WTC11 (cell line): ENCODE data around the gene PDZD7. TPM values are rescaled to one million over a fixed set of nuclear protein-coding genes. Genes with fewer than 3 reads are reported as not detected.

ENCODE experiments used
- ATAC-seq: fragments of 200-7000 bp; cut with Tn5 transposase; 2 replicates; pipeline ENCODE4 v1.10.0; 2021; ENCODE audit warnings: mild to moderate bottlenecking, moderate library complexity
- CTCF ChIA-PET: fragments of 300-600 bp; sonication (Branson Sonifier 250); formaldehyde crosslinking; loops from one replicate; lab custom pipeline; 2021; ENCODE audit warnings: antibody characterized with exemption; lab: Charles Lee
- POLR2A ChIA-PET: fragments of 350-600 bp; sonication (Branson Sonifier 250); formaldehyde crosslinking; loops from one replicate; lab custom pipeline; 2021; ENCODE audit warnings: antibody characterized with exemption; lab: Charles Lee
- DNase-seq: peaks from one replicate; pipeline ENCODE4 v3.0.0; 2021; ENCODE audit warnings: low spot score
- H3K27ac Mint-ChIP-seq: 2 replicates; pipeline ENCODE4 v1.8.0; 2021; ENCODE audit warnings: mixed read lengths
- H3K27me3 Mint-ChIP-seq: 2 replicates; pipeline ENCODE4 v1.8.0; 2021; ENCODE audit warnings: low read depth, mild to moderate bottlenecking, moderate library complexity, mixed read lengths
- H3K36me3 Mint-ChIP-seq: 2 replicates; pipeline ENCODE4 v1.8.0; 2021; ENCODE audit warnings: mixed read lengths
- H3K4me1 Mint-ChIP-seq: 2 replicates; pipeline ENCODE4 v1.8.0; 2022; ENCODE audit warnings: mixed read lengths
- H3K4me3 Mint-ChIP-seq: 2 replicates; pipeline ENCODE4 v1.8.0; 2021; ENCODE audit warnings: mild to moderate bottlenecking, moderate library complexity, mixed read lengths
- H3K9me3 Mint-ChIP-seq: 2 replicates; pipeline ENCODE4 v1.8.0; 2021; ENCODE audit warnings: mixed read lengths
- AFF4 ChIP-seq: sonication (generic); formaldehyde crosslinking; IDR thresholded peaks from 2 replicates; pipeline ENCODE4 v1.8.1; 2023; ENCODE audit warnings: mild to moderate bottlenecking, missing genetic modification reagents, borderline replicate concordance
- CREB1 ChIP-seq: sonication (generic); formaldehyde crosslinking; IDR thresholded peaks from 2 replicates; pipeline ENCODE4 v1.8.0; 2023; ENCODE audit warnings: mild to moderate bottlenecking, missing genetic modification reagents
- ELF4 ChIP-seq: sonication (generic); formaldehyde crosslinking; IDR thresholded peaks from 2 replicates; pipeline ENCODE4 v1.8.1; 2022; ENCODE audit warnings: low read depth, mild to moderate bottlenecking, moderate library complexity, missing genetic modification reagents
- ETV6 ChIP-seq: sonication (generic); formaldehyde crosslinking; IDR thresholded peaks from 2 replicates; pipeline ENCODE4 v1.8.1; 2022; ENCODE audit warnings: mild to moderate bottlenecking, missing genetic modification reagents
- GABPB1 ChIP-seq: sonication (generic); formaldehyde crosslinking; IDR thresholded peaks from 2 replicates; pipeline ENCODE4 v1.8.1; 2023; ENCODE audit warnings: mild to moderate bottlenecking, missing genetic modification reagents
- GTF2I ChIP-seq: fragments of 250-450 bp; sonication (Bioruptor Pico); conservative IDR thresholded peaks from 2 replicates; pipeline ENCODE4 v1.4.0; 2021; ENCODE audit warnings: mild to moderate bottlenecking
- MXD4 ChIP-seq: fragments of 250-450 bp; sonication (Bioruptor Pico); IDR thresholded peaks from 2 replicates; pipeline ENCODE4 v1.8.0; 2021; ENCODE audit warnings: mild to moderate bottlenecking, moderate library complexity, borderline replicate concordance
- TEAD1 ChIP-seq: sonication (generic); formaldehyde crosslinking; IDR thresholded peaks from 2 replicates; pipeline ENCODE4 v1.8.0; 2022; ENCODE audit warnings: mild to moderate bottlenecking, missing genetic modification reagents
- TEAD4 ChIP-seq: sonication (generic); formaldehyde crosslinking; IDR thresholded peaks from 2 replicates; pipeline ENCODE4 v1.8.0; 2022; ENCODE audit warnings: mild to moderate bottlenecking, missing genetic modification reagents
- ZSCAN18 ChIP-seq: fragments of 250-450 bp; sonication (Bioruptor Pico); IDR thresholded peaks from 2 replicates; pipeline ENCODE4 v2.1.2; 2022; ENCODE audit warnings: mild to moderate bottlenecking, moderate library complexity
- total RNA-seq: library from RNA; stranded (reverse); gene quantifications from 3 replicates; pipeline ENCODE4 v1.2.3, GENCODE V29; 2021
- TF ChIP-seq, protein P1 (sequence below): sonication (generic); formaldehyde crosslinking; IDR thresholded peaks from 2 replicates; pipeline ENCODE4 v1.8.0; 2022; ENCODE audit warnings: mild to moderate bottlenecking, missing genetic modification reagents
- TF ChIP-seq, protein P2 (sequence below): fragments of 200-600 bp; IDR thresholded peaks from 2 replicates; pipeline ENCODE4 v1.8.0; 2022; ENCODE audit warnings: antibody characterized with exemption
- TF ChIP-seq, protein P3 (sequence below): fragments of 250-450 bp; sonication (Bioruptor Pico); IDR thresholded peaks from 2 replicates; pipeline ENCODE4 v1.9.0; 2021; ENCODE audit warnings: mild to moderate bottlenecking
- TF ChIP-seq, protein P4 (sequence below): sonication (generic); formaldehyde crosslinking; IDR thresholded peaks from 2 replicates; pipeline ENCODE4 v1.8.0; 2023; ENCODE audit warnings: missing genetic modification reagents, mild to moderate bottlenecking, borderline replicate concordance
- TF ChIP-seq, protein P5 (sequence below): sonication (generic); formaldehyde crosslinking; IDR thresholded peaks from 2 replicates; pipeline ENCODE4 v1.8.0; 2022; ENCODE audit warnings: missing genetic modification reagents
- TF ChIP-seq, protein P6 (sequence below): sonication (generic); formaldehyde crosslinking; IDR thresholded peaks from 2 replicates; pipeline ENCODE4 v1.8.0; 2022; ENCODE audit warnings: mild to moderate bottlenecking, missing genetic modification reagents

The PDZD7 gene
- total RNA-seq, 1 experiment from 2014 or later = 2.6 TPM

DNA sequence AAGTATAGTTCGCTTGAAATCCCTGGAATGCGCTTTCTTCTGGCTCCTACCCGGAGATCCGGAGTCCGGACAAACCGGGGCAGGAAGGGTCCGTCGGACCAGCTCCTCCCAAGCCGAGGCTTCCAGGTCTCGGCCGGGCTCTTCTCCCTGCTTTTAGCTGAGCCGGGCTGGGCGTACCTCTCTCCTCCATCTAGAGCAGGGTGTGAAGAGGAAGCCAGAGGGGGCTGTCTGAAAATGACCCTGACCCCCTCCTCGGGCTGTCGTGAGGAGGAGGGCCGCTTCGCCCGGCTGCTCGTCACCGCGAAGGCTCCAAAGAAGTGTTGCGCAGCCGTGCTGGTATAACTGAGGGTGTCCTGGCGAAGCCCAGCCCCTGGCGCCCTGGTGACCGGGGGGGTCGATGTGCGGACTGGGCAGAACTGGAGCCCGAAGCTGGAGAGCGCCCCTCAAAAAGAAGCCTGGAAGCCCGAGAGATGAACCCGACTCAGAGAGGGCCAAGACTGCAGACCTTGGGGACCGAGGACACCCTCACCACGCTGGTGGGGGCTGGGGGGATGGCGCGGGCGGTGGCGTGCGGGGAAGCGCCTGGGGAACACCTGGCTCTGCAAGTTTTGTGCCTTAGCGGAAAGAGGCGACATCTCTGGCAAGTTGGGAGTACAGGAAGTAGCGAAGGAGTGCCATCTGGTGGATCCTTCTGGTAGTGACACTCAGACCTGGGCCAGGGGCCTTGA is 36.6 kb upstream of the PDZD7 start:
- no peaks in the 10 kb centered on the region for H3K36me3 Mint-ChIP-seq
- TF ChIP-seq, protein P1, sequence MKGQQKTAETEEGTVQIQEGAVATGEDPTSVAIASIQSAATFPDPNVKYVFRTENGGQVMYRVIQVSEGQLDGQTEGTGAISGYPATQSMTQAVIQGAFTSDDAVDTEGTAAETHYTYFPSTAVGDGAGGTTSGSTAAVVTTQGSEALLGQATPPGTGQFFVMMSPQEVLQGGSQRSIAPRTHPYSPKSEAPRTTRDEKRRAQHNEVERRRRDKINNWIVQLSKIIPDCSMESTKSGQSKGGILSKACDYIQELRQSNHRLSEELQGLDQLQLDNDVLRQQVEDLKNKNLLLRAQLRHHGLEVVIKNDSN = 0 out of 2 replicates have a peak, but pooled peaks have one; percentile 31
- peak; percentile 43; the same call in 1 of the 2 replicates for TF ChIP-seq ETV6 (CRISPR knock-in tag)
- no peak for TF ChIP-seq ELF4 (CRISPR knock-in tag)
- no peak for TF ChIP-seq CREB1 (CRISPR knock-in tag)
- TF ChIP-seq, protein P2, sequence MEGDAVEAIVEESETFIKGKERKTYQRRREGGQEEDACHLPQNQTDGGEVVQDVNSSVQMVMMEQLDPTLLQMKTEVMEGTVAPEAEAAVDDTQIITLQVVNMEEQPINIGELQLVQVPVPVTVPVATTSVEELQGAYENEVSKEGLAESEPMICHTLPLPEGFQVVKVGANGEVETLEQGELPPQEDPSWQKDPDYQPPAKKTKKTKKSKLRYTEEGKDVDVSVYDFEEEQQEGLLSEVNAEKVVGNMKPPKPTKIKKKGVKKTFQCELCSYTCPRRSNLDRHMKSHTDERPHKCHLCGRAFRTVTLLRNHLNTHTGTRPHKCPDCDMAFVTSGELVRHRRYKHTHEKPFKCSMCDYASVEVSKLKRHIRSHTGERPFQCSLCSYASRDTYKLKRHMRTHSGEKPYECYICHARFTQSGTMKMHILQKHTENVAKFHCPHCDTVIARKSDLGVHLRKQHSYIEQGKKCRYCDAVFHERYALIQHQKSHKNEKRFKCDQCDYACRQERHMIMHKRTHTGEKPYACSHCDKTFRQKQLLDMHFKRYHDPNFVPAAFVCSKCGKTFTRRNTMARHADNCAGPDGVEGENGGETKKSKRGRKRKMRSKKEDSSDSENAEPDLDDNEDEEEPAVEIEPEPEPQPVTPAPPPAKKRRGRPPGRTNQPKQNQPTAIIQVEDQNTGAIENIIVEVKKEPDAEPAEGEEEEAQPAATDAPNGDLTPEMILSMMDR = peak; percentile 68
- TF ChIP-seq, protein P3, sequence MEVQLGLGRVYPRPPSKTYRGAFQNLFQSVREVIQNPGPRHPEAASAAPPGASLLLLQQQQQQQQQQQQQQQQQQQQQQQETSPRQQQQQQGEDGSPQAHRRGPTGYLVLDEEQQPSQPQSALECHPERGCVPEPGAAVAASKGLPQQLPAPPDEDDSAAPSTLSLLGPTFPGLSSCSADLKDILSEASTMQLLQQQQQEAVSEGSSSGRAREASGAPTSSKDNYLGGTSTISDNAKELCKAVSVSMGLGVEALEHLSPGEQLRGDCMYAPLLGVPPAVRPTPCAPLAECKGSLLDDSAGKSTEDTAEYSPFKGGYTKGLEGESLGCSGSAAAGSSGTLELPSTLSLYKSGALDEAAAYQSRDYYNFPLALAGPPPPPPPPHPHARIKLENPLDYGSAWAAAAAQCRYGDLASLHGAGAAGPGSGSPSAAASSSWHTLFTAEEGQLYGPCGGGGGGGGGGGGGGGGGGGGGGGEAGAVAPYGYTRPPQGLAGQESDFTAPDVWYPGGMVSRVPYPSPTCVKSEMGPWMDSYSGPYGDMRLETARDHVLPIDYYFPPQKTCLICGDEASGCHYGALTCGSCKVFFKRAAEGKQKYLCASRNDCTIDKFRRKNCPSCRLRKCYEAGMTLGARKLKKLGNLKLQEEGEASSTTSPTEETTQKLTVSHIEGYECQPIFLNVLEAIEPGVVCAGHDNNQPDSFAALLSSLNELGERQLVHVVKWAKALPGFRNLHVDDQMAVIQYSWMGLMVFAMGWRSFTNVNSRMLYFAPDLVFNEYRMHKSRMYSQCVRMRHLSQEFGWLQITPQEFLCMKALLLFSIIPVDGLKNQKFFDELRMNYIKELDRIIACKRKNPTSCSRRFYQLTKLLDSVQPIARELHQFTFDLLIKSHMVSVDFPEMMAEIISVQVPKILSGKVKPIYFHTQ (CRISPR knock-in tag) = no peak
- no peak for TF ChIP-seq MXD4 (CRISPR knock-in tag)
- TF ChIP-seq, protein P4, sequence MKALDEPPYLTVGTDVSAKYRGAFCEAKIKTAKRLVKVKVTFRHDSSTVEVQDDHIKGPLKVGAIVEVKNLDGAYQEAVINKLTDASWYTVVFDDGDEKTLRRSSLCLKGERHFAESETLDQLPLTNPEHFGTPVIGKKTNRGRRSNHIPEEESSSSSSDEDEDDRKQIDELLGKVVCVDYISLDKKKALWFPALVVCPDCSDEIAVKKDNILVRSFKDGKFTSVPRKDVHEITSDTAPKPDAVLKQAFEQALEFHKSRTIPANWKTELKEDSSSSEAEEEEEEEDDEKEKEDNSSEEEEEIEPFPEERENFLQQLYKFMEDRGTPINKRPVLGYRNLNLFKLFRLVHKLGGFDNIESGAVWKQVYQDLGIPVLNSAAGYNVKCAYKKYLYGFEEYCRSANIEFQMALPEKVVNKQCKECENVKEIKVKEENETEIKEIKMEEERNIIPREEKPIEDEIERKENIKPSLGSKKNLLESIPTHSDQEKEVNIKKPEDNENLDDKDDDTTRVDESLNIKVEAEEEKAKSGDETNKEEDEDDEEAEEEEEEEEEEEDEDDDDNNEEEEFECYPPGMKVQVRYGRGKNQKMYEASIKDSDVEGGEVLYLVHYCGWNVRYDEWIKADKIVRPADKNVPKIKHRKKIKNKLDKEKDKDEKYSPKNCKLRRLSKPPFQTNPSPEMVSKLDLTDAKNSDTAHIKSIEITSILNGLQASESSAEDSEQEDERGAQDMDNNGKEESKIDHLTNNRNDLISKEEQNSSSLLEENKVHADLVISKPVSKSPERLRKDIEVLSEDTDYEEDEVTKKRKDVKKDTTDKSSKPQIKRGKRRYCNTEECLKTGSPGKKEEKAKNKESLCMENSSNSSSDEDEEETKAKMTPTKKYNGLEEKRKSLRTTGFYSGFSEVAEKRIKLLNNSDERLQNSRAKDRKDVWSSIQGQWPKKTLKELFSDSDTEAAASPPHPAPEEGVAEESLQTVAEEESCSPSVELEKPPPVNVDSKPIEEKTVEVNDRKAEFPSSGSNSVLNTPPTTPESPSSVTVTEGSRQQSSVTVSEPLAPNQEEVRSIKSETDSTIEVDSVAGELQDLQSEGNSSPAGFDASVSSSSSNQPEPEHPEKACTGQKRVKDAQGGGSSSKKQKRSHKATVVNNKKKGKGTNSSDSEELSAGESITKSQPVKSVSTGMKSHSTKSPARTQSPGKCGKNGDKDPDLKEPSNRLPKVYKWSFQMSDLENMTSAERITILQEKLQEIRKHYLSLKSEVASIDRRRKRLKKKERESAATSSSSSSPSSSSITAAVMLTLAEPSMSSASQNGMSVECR = 0 out of 2 replicates have a peak, but pooled peaks have one; percentile 67
- TF ChIP-seq, protein P5, sequence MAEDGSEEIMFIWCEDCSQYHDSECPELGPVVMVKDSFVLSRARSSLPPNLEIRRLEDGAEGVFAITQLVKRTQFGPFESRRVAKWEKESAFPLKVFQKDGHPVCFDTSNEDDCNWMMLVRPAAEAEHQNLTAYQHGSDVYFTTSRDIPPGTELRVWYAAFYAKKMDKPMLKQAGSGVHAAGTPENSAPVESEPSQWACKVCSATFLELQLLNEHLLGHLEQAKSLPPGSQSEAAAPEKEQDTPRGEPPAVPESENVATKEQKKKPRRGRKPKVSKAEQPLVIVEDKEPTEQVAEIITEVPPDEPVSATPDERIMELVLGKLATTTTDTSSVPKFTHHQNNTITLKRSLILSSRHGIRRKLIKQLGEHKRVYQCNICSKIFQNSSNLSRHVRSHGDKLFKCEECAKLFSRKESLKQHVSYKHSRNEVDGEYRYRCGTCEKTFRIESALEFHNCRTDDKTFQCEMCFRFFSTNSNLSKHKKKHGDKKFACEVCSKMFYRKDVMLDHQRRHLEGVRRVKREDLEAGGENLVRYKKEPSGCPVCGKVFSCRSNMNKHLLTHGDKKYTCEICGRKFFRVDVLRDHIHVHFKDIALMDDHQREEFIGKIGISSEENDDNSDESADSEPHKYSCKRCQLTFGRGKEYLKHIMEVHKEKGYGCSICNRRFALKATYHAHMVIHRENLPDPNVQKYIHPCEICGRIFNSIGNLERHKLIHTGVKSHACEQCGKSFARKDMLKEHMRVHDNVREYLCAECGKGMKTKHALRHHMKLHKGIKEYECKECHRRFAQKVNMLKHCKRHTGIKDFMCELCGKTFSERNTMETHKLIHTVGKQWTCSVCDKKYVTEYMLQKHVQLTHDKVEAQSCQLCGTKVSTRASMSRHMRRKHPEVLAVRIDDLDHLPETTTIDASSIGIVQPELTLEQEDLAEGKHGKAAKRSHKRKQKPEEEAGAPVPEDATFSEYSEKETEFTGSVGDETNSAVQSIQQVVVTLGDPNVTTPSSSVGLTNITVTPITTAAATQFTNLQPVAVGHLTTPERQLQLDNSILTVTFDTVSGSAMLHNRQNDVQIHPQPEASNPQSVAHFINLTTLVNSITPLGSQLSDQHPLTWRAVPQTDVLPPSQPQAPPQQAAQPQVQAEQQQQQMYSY (CRISPR knock-in tag) = peak; percentile 64
- TF ChIP-seq TEAD4 (CRISPR knock-in tag) = 0 out of 2 replicates have a peak, but pooled peaks have one; percentile 40
- TF ChIP-seq TEAD1 (CRISPR knock-in tag) = peak; percentile 52; the same call in 1 of the 2 replicates
- TF ChIP-seq ZSCAN18 = no peak
- TF ChIP-seq, protein P6, sequence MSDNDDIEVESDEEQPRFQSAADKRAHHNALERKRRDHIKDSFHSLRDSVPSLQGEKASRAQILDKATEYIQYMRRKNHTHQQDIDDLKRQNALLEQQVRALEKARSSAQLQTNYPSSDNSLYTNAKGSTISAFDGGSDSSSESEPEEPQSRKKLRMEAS (CRISPR knock-in tag) = peak; percentile 54; the same call in 1 of the 2 replicates
- TF ChIP-seq GTF2I (CRISPR knock-in tag) = no peak
- TF ChIP-seq GABPB1 (CRISPR knock-in tag) = peak; percentile 51; the same call in 1 of the 2 replicates
- no peak for TF ChIP-seq AFF4

More for the DNA sequence above, 36.6 kb upstream of the PDZD7 start:
- ATAC-seq = peak; percentile 26
- H3K9me3 Mint-ChIP-seq = no peaks in the 10 kb centered on the region
- peaks cover 42% of the 10 kb centered on the region for H3K4me1 Mint-ChIP-seq
- DNase-seq = peak; percentile 89
- no peak overlapping the region for H3K27ac Mint-ChIP-seq
- POLR2A ChIA-PET = interaction anchor here (0.8 to 1.2 kb wide), 2 partner anchors 25 to 75 kb away, joined by 3 read pairs; no protein-coding TSS in a partner anchor
- peak overlapping the region; percentile 93 for H3K4me3 Mint-ChIP-seq
- CTCF ChIA-PET = interaction anchor here (0.6 to 15.0 kb wide), 18 partner anchors 11 to 146 kb away, joined by 3 to 405 read pairs (median 4); partner anchors contain the start of genes PDZD7, SEMA4G and SFXN3
- peaks cover 72% of the 10 kb centered on the region for H3K27me3 Mint-ChIP-seq
